Measurements from ENCODE around the gene TTC39B.

The TTC39B gene

GRCh38 chr9:15137089-15137488, 169.9 kb downstream of the TTC39B start:
- POLR2A ChIA-PET: no interaction called here
- Histone ChIP-seq H3K4me3 (ENCODE audit: control insufficient read depth in 1 of 7, extremely low read depth in 1 of 7, insufficient read depth in 4 of 7, low read depth in 2 of 7, low read length in 6 of 7) (no peak overlapping the region), H3K27me3 (replicated peaks in 2 of 5; ENCODE audit: control insufficient read depth in 4 of 5, insufficient read depth in 5 of 5, low read length in 4 of 5) (no peaks in the 10 kb centered on the region), H3K36me3 (ENCODE audit: control insufficient read depth in 4 of 4, insufficient read depth in 4 of 4, low read length in 3 of 4) (no peaks in the 10 kb centered on the region), H3K27ac (ENCODE audit: insufficient read depth in 1 of 2, low read depth in 1 of 2, low read length in 2 of 2, poor library complexity in 1 of 2, severe bottlenecking in 2 of 2) (no peak overlapping the region), H3K4me1 (ENCODE audit: control extremely low read depth in 1 of 4, control insufficient read depth in 4 of 4, insufficient read depth in 4 of 4, low read length in 3 of 4) (peaks cover 0 to 3% (median 2%) of the 10 kb centered on the region in 4 experiments), H3K9me3 (ENCODE audit: control extremely low read depth in 1 of 5, control insufficient read depth in 4 of 5, insufficient read depth in 2 of 5, low read depth in 1 of 5, low read length in 4 of 5) (no peaks in the 10 kb centered on the region)
- CTCF ChIA-PET: interaction anchor here (2.5 to 3.2 kb wide), 2 partner anchors 31 to 33 kb away, joined by 13 to 15 read pairs; no protein-coding TSS in a partner anchor
- WGBS (ENCODE audit: insufficient coverage): 100% methylated on average over 1 of the region's 2 CpGs
- no peak for DNase-seq

GRCh38 chr9:15136646-15137045, 170.4 kb downstream of the TTC39B start:
- Histone ChIP-seq H3K27me3 (replicated peaks in 2 of 5; ENCODE audit: control insufficient read depth in 4 of 5, insufficient read depth in 5 of 5, low read length in 4 of 5) (no peaks in the 10 kb centered on the region), H3K27ac (ENCODE audit: insufficient read depth in 1 of 2, low read depth in 1 of 2, low read length in 2 of 2, poor library complexity in 1 of 2, severe bottlenecking in 2 of 2) (no peak overlapping the region), H3K4me3 (ENCODE audit: control insufficient read depth in 1 of 7, extremely low read depth in 1 of 7, insufficient read depth in 4 of 7, low read depth in 2 of 7, low read length in 6 of 7) (no peak overlapping the region), H3K36me3 (ENCODE audit: control insufficient read depth in 4 of 4, insufficient read depth in 4 of 4, low read length in 3 of 4) (no peaks in the 10 kb centered on the region), H3K4me1 (ENCODE audit: control extremely low read depth in 1 of 4, control insufficient read depth in 4 of 4, insufficient read depth in 4 of 4, low read length in 3 of 4) (peaks cover 0 to 3% (median 2%) of the 10 kb centered on the region in 4 experiments), H3K9me3 (ENCODE audit: control extremely low read depth in 1 of 5, control insufficient read depth in 4 of 5, insufficient read depth in 2 of 5, low read depth in 1 of 5, low read length in 4 of 5) (no peaks in the 10 kb centered on the region)
- DNase-seq: no peak
- CTCF ChIA-PET: interaction anchor here (2.1 to 3.2 kb wide), 3 partner anchors 22 to 33 kb away, joined by 6 to 15 read pairs (median 13); no protein-coding TSS in a partner anchor
- WGBS (ENCODE audit: insufficient coverage): 89% methylated on average over 5 of the region's 5 CpGs
- POLR2A ChIA-PET: no interaction called here

- Histone ChIP-seq H3K36me3 (ENCODE audit: control insufficient read depth in 4 of 4, insufficient read depth in 4 of 4, low read length in 3 of 4) (no peaks in the 10 kb centered on the region), H3K4me1 (ENCODE audit: control extremely low read depth in 1 of 4, control insufficient read depth in 4 of 4, insufficient read depth in 4 of 4, low read length in 3 of 4) (peaks cover 0 to 3% (median 2%) of the 10 kb centered on the region in 4 experiments), H3K4me3 (ENCODE audit: control insufficient read depth in 1 of 7, extremely low read depth in 1 of 7, insufficient read depth in 4 of 7, low read depth in 2 of 7, low read length in 6 of 7) (peak overlapping the region in 4 of 7 experiments; percentile 6 to 62 (median 49)), H3K27me3 (replicated peaks in 2 of 5; ENCODE audit: control insufficient read depth in 4 of 5, insufficient read depth in 5 of 5, low read length in 4 of 5) (no peaks in the 10 kb centered on the region), H3K27ac (ENCODE audit: insufficient read depth in 1 of 2, low read depth in 1 of 2, low read length in 2 of 2, poor library complexity in 1 of 2, severe bottlenecking in 2 of 2) (no peak overlapping the region), H3K9me3 (ENCODE audit: control extremely low read depth in 1 of 5, control insufficient read depth in 4 of 5, insufficient read depth in 2 of 5, low read depth in 1 of 5, low read length in 4 of 5) (no peaks in the 10 kb centered on the region)
- ChIA-PET CTCF (interaction anchor here (0.6 to 3.2 kb wide), 19 partner anchors 9 to 1691 kb away, joined by 3 to 15 read pairs (median 4); no protein-coding TSS in a partner anchor), POLR2A (no interaction called here)
- DNase-seq: peak; percentile 52 to 75 (median 74)
- 37% methylated on average over 18 of the region's 18 CpGs for WGBS (ENCODE audit: insufficient coverage)
Observed at GRCh38 chr9:15135164-15135792, 171.7 kb downstream of the TTC39B start.

GRCh38 chr9:15133488-15133887, 173.5 kb downstream of the TTC39B start:
- no CpG with 5 or more reads among the region's 3 CpGs for WGBS (ENCODE audit: insufficient coverage)
- Histone ChIP-seq H3K27ac (ENCODE audit: insufficient read depth in 1 of 2, low read depth in 1 of 2, low read length in 2 of 2, poor library complexity in 1 of 2, severe bottlenecking in 2 of 2) (no peak overlapping the region), H3K4me3 (ENCODE audit: control insufficient read depth in 1 of 7, extremely low read depth in 1 of 7, insufficient read depth in 4 of 7, low read depth in 2 of 7, low read length in 6 of 7) (no peak overlapping the region), H3K36me3 (ENCODE audit: control insufficient read depth in 4 of 4, insufficient read depth in 4 of 4, low read length in 3 of 4) (no peaks in the 10 kb centered on the region), H3K27me3 (replicated peaks in 2 of 5; ENCODE audit: control insufficient read depth in 4 of 5, insufficient read depth in 5 of 5, low read length in 4 of 5) (no peaks in the 10 kb centered on the region), H3K4me1 (ENCODE audit: control extremely low read depth in 1 of 4, control insufficient read depth in 4 of 4, insufficient read depth in 4 of 4, low read length in 3 of 4) (peaks cover 0 to 3% (median 2%) of the 10 kb centered on the region in 4 experiments), H3K9me3 (ENCODE audit: control extremely low read depth in 1 of 5, control insufficient read depth in 4 of 5, insufficient read depth in 2 of 5, low read depth in 1 of 5, low read length in 4 of 5) (no peaks in the 10 kb centered on the region)
- DNase-seq: no peak
- ChIA-PET CTCF (no interaction called here), POLR2A (no interaction called here)

GRCh38 chr9:15132091-15132490, 174.9 kb downstream of the TTC39B start:
- POLR2A ChIA-PET: no interaction called here
- peaks cover 0 to under 1% (median 0%) of the 10 kb centered on the region in 5 experiments for H3K27me3 ChIP-seq (replicated peaks in 2 of 5; ENCODE audit: control insufficient read depth in 4 of 5, insufficient read depth in 5 of 5, low read length in 4 of 5)
- no peak overlapping the region for H3K27ac ChIP-seq (ENCODE audit: insufficient read depth in 1 of 2, low read depth in 1 of 2, low read length in 2 of 2, poor library complexity in 1 of 2, severe bottlenecking in 2 of 2)
- DNase-seq: no peak
- H3K4me3 ChIP-seq (ENCODE audit: control insufficient read depth in 1 of 7, extremely low read depth in 1 of 7, insufficient read depth in 4 of 7, low read depth in 2 of 7, low read length in 6 of 7): no peak overlapping the region
- H3K4me1 ChIP-seq (ENCODE audit: control extremely low read depth in 1 of 4, control insufficient read depth in 4 of 4, insufficient read depth in 4 of 4, low read length in 3 of 4): peaks cover 0 to 3% (median 2%) of the 10 kb centered on the region in 4 experiments
- H3K9me3 ChIP-seq (ENCODE audit: control extremely low read depth in 1 of 5, control insufficient read depth in 4 of 5, insufficient read depth in 2 of 5, low read depth in 1 of 5, low read length in 4 of 5): no peaks in the 10 kb centered on the region
- WGBS (ENCODE audit: insufficient coverage): 100% methylated on average over 3 of the region's 5 CpGs
- CTCF ChIA-PET: interaction anchor here (1.5 kb wide), 1 partner anchor 28 kb away, joined by 3 read pairs; no protein-coding TSS in a partner anchor
- H3K36me3 ChIP-seq (ENCODE audit: control insufficient read depth in 4 of 4, insufficient read depth in 4 of 4, low read length in 3 of 4): no peaks in the 10 kb centered on the region

- H3K4me3 ChIP-seq (ENCODE audit: control insufficient read depth in 1 of 7, extremely low read depth in 1 of 7, insufficient read depth in 4 of 7, low read depth in 2 of 7, low read length in 6 of 7): no peak overlapping the region
- no peak for DNase-seq
- H3K4me1 ChIP-seq (ENCODE audit: control extremely low read depth in 1 of 4, control insufficient read depth in 4 of 4, insufficient read depth in 4 of 4, low read length in 3 of 4): peaks cover 0 to 3% (median 2%) of the 10 kb centered on the region in 4 experiments
- POLR2A ChIA-PET: no interaction called here
- H3K36me3 ChIP-seq (ENCODE audit: control insufficient read depth in 4 of 4, insufficient read depth in 4 of 4, low read length in 3 of 4): no peaks in the 10 kb centered on the region
- no peaks in the 10 kb centered on the region for H3K9me3 ChIP-seq (ENCODE audit: control extremely low read depth in 1 of 5, control insufficient read depth in 4 of 5, insufficient read depth in 2 of 5, low read depth in 1 of 5, low read length in 4 of 5)
- CTCF ChIA-PET: interaction anchor here (0.6 to 1.5 kb wide), 2 partner anchors 18 to 27 kb away, joined by 3 to 4 read pairs; no protein-coding TSS in a partner anchor
- H3K27ac ChIP-seq (ENCODE audit: insufficient read depth in 1 of 2, low read depth in 1 of 2, low read length in 2 of 2, poor library complexity in 1 of 2, severe bottlenecking in 2 of 2): no peak overlapping the region
- peaks cover 0 to 9% (median 0%) of the 10 kb centered on the region in 5 experiments for H3K27me3 ChIP-seq (replicated peaks in 2 of 5; ENCODE audit: control insufficient read depth in 4 of 5, insufficient read depth in 5 of 5, low read length in 4 of 5)
- WGBS (ENCODE audit: insufficient coverage): 94% methylated on average over 3 of the region's 5 CpGs
Observed at GRCh38 chr9:15131094-15131493, 175.9 kb downstream of the TTC39B start.

GRCh38 chr9:15127831-15128230, 179.2 kb downstream of the TTC39B start:
- Histone ChIP-seq H3K4me3 (ENCODE audit: control insufficient read depth in 1 of 7, extremely low read depth in 1 of 7, insufficient read depth in 4 of 7, low read depth in 2 of 7, low read length in 6 of 7) (no peak overlapping the region), H3K4me1 (ENCODE audit: control extremely low read depth in 1 of 4, control insufficient read depth in 4 of 4, insufficient read depth in 4 of 4, low read length in 3 of 4) (peaks cover 0 to 5% (median 2%) of the 10 kb centered on the region in 4 experiments), H3K36me3 (ENCODE audit: control insufficient read depth in 4 of 4, insufficient read depth in 4 of 4, low read length in 3 of 4) (no peaks in the 10 kb centered on the region), H3K27ac (ENCODE audit: insufficient read depth in 1 of 2, low read depth in 1 of 2, low read length in 2 of 2, poor library complexity in 1 of 2, severe bottlenecking in 2 of 2) (no peak overlapping the region), H3K9me3 (ENCODE audit: control extremely low read depth in 1 of 5, control insufficient read depth in 4 of 5, insufficient read depth in 2 of 5, low read depth in 1 of 5, low read length in 4 of 5) (no peaks in the 10 kb centered on the region), H3K27me3 (replicated peaks in 2 of 5; ENCODE audit: control insufficient read depth in 4 of 5, insufficient read depth in 5 of 5, low read length in 4 of 5) (peaks cover 0 to 9% (median 0%) of the 10 kb centered on the region in 5 experiments)
- ChIA-PET POLR2A (no interaction called here), CTCF (no interaction called here)
- no peak for DNase-seq
- WGBS (ENCODE audit: insufficient coverage): 97% methylated on average over 3 of the region's 5 CpGs

All from common myeloid progenitor, CD34-positive (primary cell).